Activated CD4-positive, alpha-beta T cell treated with anti-CD3 and anti-CD28 coated beads for 4 hours (primary cell): ENCODE results near the gene CIITA.
"Not testable (repeated sequence)": the region's sequence is repeated elsewhere in the genome, so short reads cannot be mapped to it uniquely, and the experiment has no call there.

Experiments
- DNase-seq, 2 donors: peaks; one replicate each; pipeline ENCODE4 v3.0.0-alpha.2; 2020

CIITA gene

GRCh38 chr16:10876799-10877341, at the start of gene CIITA:
CIITA (plus strand) TSS chr16:10877202; CDS start chr16:10877331, 129 bp downstream.
- DNase-seq: peak; percentile 19

GRCh38 chr16:10827691-10828341, 49.2 kb upstream of the CIITA start:
- DNase-seq: no peak

DNA sequence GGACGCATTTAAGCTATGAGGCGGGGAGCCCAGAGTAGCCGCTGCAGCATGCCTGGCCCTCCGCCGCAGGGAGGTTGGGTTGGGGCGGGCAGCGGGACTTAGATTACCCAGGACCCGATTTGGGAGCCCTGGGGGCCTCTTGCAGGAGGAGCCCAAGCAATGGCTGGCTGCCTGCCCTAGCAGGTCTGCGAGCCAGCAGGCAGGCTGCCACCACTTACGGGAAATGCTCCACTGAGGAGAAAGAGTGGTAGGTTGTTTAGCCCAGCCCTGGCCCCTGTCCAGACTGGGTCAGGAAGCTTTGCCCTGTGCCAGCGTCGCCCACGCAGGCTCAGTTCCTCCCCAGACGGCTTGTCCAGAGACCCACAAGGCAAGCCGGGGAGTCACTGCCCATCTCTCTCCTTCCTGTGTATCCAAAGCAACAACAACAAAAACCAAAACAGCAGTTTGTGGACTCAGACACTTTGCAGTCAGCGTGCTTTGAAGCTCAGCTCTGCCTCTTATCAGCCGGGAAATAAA, 48.1 kb upstream of the CIITA start:
- DNase-seq: no peak

DNA sequence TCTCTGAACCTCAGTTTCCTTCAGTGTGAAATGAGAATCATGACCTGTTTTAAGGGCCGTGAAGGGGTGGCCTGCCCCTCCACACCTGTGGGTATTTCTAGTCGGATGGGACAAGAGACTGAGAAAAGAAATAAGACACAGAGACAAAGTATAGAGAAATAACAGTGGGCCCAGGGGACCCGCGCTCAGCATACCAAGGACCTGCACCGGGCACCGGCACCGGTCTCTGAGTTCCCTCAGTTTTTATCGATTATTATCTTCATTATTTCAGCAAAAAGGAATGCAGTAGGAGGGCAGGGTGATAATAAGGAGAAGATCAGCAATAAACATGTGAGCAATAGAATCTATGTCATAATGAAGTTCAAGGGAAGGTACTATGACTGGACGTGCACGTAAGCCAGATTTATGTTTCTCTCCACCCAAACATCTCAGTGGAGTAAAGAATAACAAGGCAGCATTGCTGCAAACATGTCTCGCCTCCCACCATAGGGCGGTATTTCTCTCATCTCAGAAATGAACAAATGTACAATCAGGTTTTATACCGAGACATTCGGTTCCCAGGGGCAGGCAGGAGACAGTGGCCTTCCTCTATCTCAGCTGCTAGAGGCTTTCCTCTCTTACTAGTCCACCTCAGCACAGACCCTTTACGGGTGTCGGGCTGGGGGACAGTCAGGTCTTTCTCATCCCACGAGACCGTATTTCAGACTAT, 47.5 kb upstream of the CIITA start:
- not testable (repeated sequence) for DNase-seq

GRCh38 chr16:10830240-10830639, 46.8 kb upstream of the CIITA start:
- not testable (repeated sequence) for DNase-seq

GRCh38 chr16:10831894-10832886, 44.8 kb upstream of the CIITA start:
- DNase-seq: no peak

DNA sequence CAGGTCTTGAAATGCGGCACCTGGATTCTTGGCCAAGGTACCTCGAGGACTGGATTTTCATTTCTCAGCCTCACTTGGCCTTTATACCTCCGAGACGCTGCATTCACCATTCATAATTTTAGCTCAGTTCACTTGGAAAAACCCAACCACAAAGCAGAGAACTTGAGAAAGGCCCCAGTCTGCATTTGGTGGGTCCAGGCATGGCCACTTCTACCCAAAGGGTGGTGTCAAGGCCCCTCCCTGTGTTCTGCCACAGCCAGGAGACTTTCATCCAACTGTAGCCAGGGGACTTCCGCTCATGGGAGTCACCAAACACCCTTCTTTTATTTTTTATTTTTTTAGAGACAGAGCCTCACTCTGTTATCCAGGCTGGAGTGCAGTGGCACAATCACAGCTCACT, 43.7 kb upstream of the CIITA start:
- DNase-seq: no peak

- DNase-seq: no peak
Measured at GRCh38 chr16:10834130-10834529, 42.9 kb upstream of the CIITA start.

- no peak for DNase-seq
Measured at GRCh38 chr16:10834766-10835165, 42.2 kb upstream of the CIITA start.

- no peak for DNase-seq
Measured at GRCh38 chr16:10835281-10835931, 41.6 kb upstream of the CIITA start.

GRCh38 chr16:10836174-10836853, 40.7 kb upstream of the CIITA start:
- DNase-seq: no peak

DNA sequence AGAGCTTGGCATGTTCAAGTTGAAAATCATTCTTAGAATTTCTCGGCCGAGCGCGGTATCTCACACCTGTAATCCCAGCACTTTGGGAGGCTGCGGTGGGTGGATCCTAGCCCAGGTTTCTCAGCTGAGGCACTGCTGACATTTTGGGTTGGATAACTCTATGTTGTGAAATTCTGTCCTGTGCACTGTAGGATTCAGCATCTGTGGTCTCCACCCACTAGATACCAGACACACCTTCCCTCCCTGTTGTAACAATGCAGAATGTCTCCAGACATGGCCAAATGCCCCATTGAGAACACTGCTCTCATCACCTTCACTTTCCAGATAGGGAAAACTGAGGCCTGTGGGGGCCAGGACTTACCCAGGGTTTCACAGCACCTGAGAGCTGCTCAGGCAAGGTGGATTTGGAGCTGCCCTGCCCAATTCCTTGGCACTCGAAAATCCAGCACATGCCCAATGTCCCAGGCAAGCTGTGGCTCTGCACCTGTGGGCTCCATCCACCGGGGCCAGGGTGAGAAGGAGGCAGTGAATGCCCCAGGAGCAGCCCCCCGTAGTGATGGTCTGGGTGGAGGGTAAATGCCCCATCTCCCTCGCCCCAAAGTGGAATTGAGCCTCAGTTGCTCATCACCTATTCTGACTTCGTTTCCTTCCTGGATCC, 38.3 kb upstream of the CIITA start:
- no peak for DNase-seq

DNA sequence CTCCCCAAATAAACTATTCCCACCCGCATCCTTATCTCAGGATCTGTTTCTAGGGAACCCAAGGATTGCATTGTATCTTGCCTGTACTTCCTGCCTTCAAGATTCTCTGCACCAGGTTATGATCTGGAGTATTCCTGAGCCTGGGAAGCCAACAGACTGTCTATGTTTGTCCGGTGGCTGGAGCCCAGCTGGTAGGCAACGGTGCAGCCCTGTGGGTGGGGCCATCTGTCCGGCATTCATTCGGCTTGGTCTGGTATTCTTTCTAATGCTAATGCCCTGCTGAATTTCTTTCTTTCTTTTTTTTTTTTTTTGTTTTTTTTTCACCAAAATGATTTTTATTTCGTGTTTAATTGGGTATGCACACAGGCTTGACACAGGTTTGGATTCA, 37.7 kb upstream of the CIITA start:
- DNase-seq: no peak

- DNase-seq: no peak
Measured at GRCh38 chr16:10840703-10841102, 36.3 kb upstream of the CIITA start.

DNA sequence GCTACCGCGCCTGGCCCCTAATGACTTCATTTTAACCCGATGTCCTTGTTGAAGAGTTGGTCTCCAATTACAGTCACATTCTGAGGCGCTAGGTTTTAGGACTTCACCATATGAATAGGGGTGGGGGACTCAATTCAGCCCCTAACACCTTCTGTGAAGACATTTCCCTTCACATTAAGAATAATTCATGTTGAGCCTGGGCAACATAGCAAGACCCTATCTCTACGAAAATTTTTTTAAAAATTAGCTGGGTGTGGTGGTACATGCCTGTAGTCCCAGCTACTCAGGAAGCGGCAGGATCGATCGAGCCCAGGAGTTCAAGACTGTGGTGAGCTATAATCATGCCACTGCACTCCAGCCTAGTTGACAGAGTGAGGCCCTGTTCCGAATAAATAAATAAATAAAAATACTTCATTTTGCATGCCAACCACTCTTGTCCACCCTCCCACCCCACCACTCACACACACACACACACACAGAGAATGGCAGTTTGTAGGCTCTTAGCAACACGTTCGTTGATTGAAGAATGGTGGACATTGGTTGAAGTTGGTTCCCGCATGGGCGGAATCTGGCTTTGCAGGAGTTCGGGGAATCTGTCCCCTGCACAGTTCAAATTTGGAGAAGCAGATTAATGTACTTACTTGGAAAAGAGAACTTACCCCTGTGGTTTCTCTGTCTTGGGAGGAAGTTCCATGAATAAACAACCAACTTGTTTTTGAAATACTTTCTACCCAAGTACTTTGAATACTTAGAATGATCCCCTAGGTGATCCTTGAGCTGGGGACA, 30.6 kb upstream of the CIITA start:
- DNase-seq: no peak

DNA sequence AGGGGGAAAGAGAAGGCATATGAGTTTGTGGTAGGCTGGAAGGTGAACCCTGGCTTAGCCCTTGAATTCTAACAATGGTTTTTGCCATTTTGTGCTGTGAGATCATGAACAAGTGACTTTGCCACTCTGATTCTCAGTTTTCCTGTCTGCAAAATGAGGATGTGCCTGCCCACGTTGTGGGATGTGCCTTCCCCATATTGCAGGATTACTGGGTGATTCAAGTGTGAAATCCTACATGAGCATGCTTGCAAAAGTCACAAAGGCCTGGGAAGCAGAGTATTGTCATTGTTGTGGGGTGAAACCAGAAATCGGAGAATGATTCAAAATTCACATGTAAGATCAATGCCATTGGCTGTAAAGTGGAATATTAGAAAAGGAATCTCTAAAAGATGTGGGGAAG, 29.8 kb upstream of the CIITA start:
- no peak for DNase-seq

DNA sequence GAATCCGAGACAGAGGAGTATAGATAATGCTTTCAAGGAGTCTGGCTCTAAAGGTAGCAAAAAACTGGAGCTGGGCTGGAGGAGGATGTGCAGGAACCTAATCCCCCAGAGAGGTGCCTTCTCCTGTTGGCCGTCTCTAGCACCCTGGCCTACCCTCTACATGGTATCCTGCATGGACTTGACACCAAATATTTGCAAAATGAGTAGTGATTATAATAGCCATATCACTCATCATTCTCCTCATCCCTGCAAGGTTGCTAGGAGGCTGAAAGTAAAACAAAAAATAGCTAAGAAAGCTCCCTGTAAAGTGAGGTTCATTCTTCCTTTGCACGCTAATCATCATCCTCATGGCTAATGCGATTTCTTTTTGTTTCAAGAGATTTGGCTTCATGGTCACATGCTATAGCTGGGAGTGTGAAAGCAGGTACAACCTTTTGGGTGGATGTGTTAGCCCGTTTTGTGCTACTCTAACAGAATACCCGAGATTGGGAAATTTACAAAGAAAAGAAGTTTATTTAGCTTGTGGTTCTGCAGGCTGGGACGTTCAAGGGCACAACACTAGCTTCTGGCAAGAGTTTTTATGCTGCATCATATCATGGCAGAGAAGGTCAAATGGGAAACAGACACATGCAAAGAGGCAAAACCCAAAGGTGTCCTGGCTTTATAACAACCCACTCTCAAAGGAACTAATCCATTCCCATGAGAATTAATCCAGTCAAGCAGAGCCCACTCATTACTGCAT, 27.1 kb upstream of the CIITA start:
- no peak for DNase-seq

- DNase-seq: no peak
Measured at GRCh38 chr16:10850478-10850850, 26.5 kb upstream of the CIITA start.

DNA sequence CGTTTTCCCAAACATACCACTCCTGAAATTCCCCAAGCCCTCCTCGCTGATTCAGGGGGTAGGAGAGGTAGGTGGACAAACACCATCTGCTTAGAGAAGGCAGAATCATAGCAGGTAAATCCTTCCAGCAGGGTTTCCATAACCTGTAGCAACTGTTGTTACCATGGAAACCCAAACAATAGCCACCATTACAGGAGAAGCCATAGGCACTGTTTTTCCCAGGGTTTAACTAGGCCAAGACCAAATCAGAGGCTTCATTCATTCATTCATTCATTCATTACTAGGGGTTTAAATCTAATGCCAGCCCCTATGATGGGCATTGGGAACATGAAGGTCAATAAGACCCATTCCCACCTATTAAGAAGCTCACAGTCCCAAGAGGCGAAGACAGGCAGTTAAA, 25.5 kb upstream of the CIITA start:
- DNase-seq: no peak

DNA sequence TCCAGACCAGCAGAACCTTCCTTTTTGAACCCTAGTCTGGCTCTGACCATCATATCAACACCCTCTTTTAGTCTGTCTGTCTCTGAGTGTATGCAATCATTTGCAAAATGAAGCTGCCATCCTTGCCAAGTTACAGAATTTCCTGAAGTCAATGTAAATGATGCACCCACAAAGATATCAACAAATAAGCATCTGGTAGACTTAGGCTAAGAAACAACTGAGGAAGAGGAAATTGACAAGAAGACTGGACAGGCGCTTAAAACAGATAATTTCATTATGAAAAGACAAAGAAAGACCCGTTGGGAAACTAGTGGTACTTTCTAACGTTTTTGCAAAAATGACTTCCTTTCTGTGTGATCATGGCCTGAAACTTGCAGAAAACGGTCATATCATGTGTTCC, 24.7 kb upstream of the CIITA start:
- DNase-seq: no peak
